ENCODE measurements around the gene RAD51B.

DNA sequence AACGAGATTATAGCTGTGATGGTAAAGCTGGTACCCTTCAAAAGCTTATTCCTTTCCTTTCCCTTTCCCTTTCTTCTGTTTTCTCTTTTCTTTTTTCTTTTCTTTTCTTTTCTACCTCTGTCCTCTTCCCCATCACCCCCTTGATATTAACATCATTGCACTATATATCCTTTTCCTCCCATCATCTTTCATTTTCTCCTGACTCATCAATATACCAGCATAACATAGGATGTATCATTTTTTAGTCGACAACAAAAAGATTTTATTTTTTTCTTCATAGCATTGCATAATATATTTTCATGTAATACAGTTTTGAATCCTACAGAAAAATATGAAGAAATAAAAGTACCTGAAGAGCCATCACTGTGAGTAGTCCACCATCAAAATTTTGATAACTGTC, 230.6 kb downstream of the RAD51B start:
- TF ChIP-seq, protein P1, sequence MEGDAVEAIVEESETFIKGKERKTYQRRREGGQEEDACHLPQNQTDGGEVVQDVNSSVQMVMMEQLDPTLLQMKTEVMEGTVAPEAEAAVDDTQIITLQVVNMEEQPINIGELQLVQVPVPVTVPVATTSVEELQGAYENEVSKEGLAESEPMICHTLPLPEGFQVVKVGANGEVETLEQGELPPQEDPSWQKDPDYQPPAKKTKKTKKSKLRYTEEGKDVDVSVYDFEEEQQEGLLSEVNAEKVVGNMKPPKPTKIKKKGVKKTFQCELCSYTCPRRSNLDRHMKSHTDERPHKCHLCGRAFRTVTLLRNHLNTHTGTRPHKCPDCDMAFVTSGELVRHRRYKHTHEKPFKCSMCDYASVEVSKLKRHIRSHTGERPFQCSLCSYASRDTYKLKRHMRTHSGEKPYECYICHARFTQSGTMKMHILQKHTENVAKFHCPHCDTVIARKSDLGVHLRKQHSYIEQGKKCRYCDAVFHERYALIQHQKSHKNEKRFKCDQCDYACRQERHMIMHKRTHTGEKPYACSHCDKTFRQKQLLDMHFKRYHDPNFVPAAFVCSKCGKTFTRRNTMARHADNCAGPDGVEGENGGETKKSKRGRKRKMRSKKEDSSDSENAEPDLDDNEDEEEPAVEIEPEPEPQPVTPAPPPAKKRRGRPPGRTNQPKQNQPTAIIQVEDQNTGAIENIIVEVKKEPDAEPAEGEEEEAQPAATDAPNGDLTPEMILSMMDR (conservative IDR thresholded peaks at IDR 0.05; ENCODE audit: low read depth, low read length): no peak
- no peak for TF ChIP-seq EZH2 (IDR thresholded peaks at IDR 0.05; ENCODE audit: borderline replicate concordance, low read depth, low read length, poor library complexity, severe bottlenecking)

Measured in A673 (cell line).